ENCODE results near the gene NAT16.

GRCh38 chr7:101186194-101186593 lies 6.1 kb upstream of the NAT16 start:
- TF ChIP-seq, protein P1, sequence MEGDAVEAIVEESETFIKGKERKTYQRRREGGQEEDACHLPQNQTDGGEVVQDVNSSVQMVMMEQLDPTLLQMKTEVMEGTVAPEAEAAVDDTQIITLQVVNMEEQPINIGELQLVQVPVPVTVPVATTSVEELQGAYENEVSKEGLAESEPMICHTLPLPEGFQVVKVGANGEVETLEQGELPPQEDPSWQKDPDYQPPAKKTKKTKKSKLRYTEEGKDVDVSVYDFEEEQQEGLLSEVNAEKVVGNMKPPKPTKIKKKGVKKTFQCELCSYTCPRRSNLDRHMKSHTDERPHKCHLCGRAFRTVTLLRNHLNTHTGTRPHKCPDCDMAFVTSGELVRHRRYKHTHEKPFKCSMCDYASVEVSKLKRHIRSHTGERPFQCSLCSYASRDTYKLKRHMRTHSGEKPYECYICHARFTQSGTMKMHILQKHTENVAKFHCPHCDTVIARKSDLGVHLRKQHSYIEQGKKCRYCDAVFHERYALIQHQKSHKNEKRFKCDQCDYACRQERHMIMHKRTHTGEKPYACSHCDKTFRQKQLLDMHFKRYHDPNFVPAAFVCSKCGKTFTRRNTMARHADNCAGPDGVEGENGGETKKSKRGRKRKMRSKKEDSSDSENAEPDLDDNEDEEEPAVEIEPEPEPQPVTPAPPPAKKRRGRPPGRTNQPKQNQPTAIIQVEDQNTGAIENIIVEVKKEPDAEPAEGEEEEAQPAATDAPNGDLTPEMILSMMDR (IDR thresholded peaks at IDR 0.05; ENCODE audit: low read depth, low read length, poor library complexity, severe bottlenecking), result no peak
- TF ChIP-seq EZH2phosphoT487 (IDR thresholded peaks at IDR 0.05; ENCODE audit: borderline replicate concordance, low read length), result no peak

All from DOHH2 (cell line).